ENCODE data around the gene PRR35. TPM values are rescaled to one million over a fixed set of nuclear protein-coding genes. Genes with fewer than 3 reads are reported as not detected.

Gene PRR35
- total and polyA plus RNA-seq, 12 donors, result not detected

GRCh38 chr16:523097-523741, 37.0 kb upstream of the PRR35 start:
- peaks cover 0 to 32% (median 11%) of the 10 kb centered on the region in 9 donors for H3K36me3 ChIP-seq
- intact Hi-C loops (cut with DNase I), result no loop called here
- peaks cover 6 to 25% (median 19%) of the 10 kb centered on the region in 9 donors for H3K4me1 ChIP-seq

GRCh38 chr16:524274-525040, 35.7 kb upstream of the PRR35 start:
- H3K27ac ChIP-seq, result no peak overlapping the region
- intact Hi-C loops (cut with DNase I), result loop anchor here in 2 of 10 donors (5.0 kb wide), 2 partner anchors 43 to 97 kb away; partner anchors contain the start of genes NHLRC4 (in 1 of the 2), PIGQ (in 1 of the 2) and RAB11FIP3 (in 1 of the 2)
- ATAC-seq (no peak), DNase-seq (no peak)
- no peak for TF ChIP-seq CTCF (IDR thresholded peaks at IDR 0.05)
- H3K36me3 ChIP-seq, result peaks cover 0 to 23% (median 4%) of the 10 kb centered on the region in 9 donors
- H3K9me3 ChIP-seq, result no peaks in the 10 kb centered on the region
- no peak overlapping the region for H3K4me3 ChIP-seq
- peaks cover 11 to 37% (median 31%) of the 10 kb centered on the region in 9 donors for H3K4me1 ChIP-seq
- 75 to 79% methylated on average over 24 of the region's 24 CpGs for WGBS, 2 donors
- H3K27me3 ChIP-seq, result no peaks in the 10 kb centered on the region

More at GRCh38 chr16:523097-523741, 37.0 kb upstream of the PRR35 start:
- H3K27me3 ChIP-seq, result no peaks in the 10 kb centered on the region
- H3K27ac ChIP-seq, result no peak overlapping the region
- TF ChIP-seq CTCF (IDR thresholded peaks at IDR 0.05), result no peak
- no peak overlapping the region for H3K4me3 ChIP-seq
- WGBS, 2 donors, result 92 to 93% methylated on average over 22 of the region's 22 CpGs
- H3K9me3 ChIP-seq, result no peaks in the 10 kb centered on the region
- DNase-seq, result peak in 1 of 2 donors; percentile 13
- ATAC-seq, result no peak

- no peak for ATAC-seq
- H3K4me1 ChIP-seq, result peaks cover 17 to 43% (median 38%) of the 10 kb centered on the region in 9 donors
- TF ChIP-seq CTCF (IDR thresholded peaks at IDR 0.05), result no peak
- no peak for DNase-seq
- intact Hi-C loops (cut with DNase I), result loop anchor here in 2 of 10 donors (5.0 kb wide), 2 partner anchors 42 to 98 kb away; partner anchors contain the start of genes NHLRC4 (in 1 of the 2), PIGQ (in 1 of the 2) and RAB11FIP3 (in 1 of the 2)
- WGBS, 2 donors, result 92 to 96% methylated on average over 8 of the region's 8 CpGs
- no peaks in the 10 kb centered on the region for H3K27me3 ChIP-seq
- H3K4me3 ChIP-seq, result no peak overlapping the region
- no peaks in the 10 kb centered on the region for H3K9me3 ChIP-seq
- H3K27ac ChIP-seq, result peak overlapping the region in 1 of 10 donors; percentile 20
- H3K36me3 ChIP-seq, result peaks cover 0 to 18% (median 0%) of the 10 kb centered on the region in 9 donors
Measured at GRCh38 chr16:525123-525519, 35.1 kb upstream of the PRR35 start.

GRCh38 chr16:525520-526180, 34.5 kb upstream of the PRR35 start:
- no peak for TF ChIP-seq CTCF (IDR thresholded peaks at IDR 0.05)
- peak overlapping the region in 8 of 10 donors; percentile 64 to 96 (median 78) for H3K4me3 ChIP-seq
- peak overlapping the region in 6 of 10 donors; percentile 44 to 100 (median 98) for H3K27ac ChIP-seq
- H3K27me3 ChIP-seq, result no peaks in the 10 kb centered on the region
- DNase-seq (no peak), ATAC-seq (no peak)
- H3K4me1 ChIP-seq, result peaks cover 17 to 49% (median 43%) of the 10 kb centered on the region in 9 donors
- WGBS, 2 donors, result 77 to 80% methylated on average over 13 of the region's 13 CpGs
- H3K36me3 ChIP-seq, result peaks cover 0 to 12% (median 0%) of the 10 kb centered on the region in 9 donors
- no peaks in the 10 kb centered on the region for H3K9me3 ChIP-seq
- intact Hi-C loops (cut with DNase I), result loop anchor here in 2 of 10 donors (5.0 kb wide), 2 partner anchors 42 to 98 kb away; partner anchors contain the start of genes NHLRC4 (in 1 of the 2), PIGQ (in 1 of the 2) and RAB11FIP3 (in 1 of the 2)

Data from heart right ventricle (tissue), 16 donors.